Bronchial smooth muscle cell (primary cell): ENCODE results near the gene PCDH15. TPM values are rescaled to one million over a fixed set of nuclear protein-coding genes. Genes with fewer than 3 reads are reported as not detected.

ENCODE experiments used
- total RNA-seq: library from RNA; depleted of rRNA; stranded (reverse); fragments of >200 nt; gene quantifications from 2 replicates; pipeline ENCODE4 v1.2.1, GENCODE V29; 2014

The PCDH15 gene
- not detected in 2 replicates for total RNA-seq

DNA sequence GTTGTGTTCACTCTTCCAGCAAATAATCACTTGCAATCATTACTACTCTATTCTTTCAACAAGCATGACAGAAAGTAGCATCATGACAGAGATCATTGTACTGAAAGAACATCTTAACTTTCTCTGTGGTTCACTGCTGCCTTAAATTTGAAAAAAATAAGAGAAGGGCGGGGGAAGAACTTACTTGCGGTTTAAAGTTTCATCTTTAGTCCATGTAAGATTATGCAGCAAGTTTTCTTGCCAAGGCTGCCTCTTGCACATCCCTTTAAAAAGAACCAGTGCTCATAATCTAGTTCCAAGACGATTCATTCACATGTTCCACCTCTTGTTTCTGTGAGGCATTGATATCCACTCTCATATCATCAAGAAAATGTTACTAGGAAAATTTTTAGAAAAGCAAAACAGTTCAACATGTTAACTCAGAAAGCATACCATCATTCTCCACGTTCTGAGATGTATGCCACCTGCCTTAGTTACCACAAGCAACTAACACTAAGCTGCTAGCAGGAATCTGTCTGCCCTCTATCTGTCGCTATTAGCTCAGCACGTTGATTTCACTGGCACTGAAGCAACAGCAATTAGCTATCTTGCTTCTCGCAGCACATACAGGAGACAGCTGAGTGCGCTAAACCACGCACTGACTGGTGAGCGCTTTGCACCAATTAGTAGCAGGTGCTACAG is at the start of gene PCDH15:
Gene PCDH15 (minus strand): TSS at position 491 of the 681 bp plus-strand sequence. CDS start 136,969 bp downstream, outside the sequence.

